NT2/D1 (cell line): Measurements from ENCODE around the gene MYH15.

Experiments
- SUZ12 ChIP-seq: IDR thresholded peaks from 2 replicates; pipeline ENCODE4 v1.6.1; 2011; ENCODE audit not compliant: insufficient read length, insufficient read depth; ENCODE audit errors: extremely low read depth
- ZNF274 ChIP-seq: IDR thresholded peaks from 2 replicates; pipeline ENCODE4 v1.6.1; 2011; ENCODE audit warnings: mild to moderate bottlenecking, low read depth, low read length

DNA sequence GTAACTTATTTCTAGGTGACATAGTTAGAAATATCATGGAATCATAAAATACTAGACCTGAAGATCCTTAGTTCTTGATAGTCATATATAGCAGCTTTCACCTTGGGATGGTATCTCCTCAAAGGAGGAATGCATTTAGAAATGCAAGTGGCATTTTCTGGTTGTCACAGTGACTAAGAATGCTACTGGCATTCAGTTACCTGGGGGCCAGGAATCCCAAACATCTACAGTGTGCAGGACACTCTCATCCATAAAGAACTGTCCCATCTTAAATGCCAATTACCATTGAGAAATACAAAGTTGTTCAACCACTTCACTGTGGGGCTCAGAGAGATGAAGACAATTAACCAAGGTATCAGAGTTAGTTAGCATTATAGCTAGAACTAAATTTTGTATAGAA lies 36.7 kb downstream of the MYH15 start:
- TF ChIP-seq SUZ12 (no peak), ZNF274 (no peak)
